ENCODE data around the gene GPATCH4.
"Not testable (repeated sequence)": the region's sequence is repeated elsewhere in the genome, so short reads cannot be mapped to it uniquely, and the experiment has no call there.

Gene GPATCH4

DNA sequence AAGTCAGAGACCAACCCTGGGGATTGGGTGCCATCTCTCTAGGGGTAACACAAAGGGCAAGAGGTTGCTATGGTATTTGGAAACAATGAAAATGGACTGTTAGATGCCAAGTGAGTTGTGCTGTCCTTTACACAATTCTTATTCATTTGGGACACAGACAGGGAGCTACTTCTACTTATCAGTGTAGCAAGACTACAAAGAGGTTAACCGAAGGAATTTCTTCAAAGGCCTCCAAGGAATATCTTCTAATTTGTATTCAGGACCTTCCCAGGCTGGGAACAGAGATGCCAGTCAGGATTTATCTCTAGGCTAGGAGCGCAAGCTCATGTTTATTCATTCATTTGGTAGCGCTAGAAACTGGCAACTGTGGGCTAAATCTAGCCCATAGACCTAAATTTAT, 7.1 kb downstream of the GPATCH4 start:
- DNase-seq, result no peak

DNA sequence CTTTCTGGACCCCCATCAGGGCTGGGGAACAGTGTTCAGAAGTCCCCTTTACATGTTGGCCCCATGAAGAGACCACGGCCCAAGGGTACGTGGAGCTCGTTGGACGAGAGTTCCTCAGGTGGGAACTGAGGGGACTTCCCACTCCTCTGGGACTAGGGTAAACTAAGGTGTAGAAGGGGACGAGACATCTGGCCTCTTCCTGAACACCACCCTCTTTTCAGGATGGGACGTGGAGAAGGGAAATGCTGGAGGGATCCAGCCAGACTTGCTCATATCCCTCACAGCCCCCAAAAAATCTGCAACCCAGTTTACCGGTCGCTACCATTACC, 7.7 kb downstream of the GPATCH4 start:
- no peak for DNase-seq

- no peak for DNase-seq
Measured at GRCh38 chr1:156592910-156593660, 8.2 kb downstream of the GPATCH4 start.

DNA sequence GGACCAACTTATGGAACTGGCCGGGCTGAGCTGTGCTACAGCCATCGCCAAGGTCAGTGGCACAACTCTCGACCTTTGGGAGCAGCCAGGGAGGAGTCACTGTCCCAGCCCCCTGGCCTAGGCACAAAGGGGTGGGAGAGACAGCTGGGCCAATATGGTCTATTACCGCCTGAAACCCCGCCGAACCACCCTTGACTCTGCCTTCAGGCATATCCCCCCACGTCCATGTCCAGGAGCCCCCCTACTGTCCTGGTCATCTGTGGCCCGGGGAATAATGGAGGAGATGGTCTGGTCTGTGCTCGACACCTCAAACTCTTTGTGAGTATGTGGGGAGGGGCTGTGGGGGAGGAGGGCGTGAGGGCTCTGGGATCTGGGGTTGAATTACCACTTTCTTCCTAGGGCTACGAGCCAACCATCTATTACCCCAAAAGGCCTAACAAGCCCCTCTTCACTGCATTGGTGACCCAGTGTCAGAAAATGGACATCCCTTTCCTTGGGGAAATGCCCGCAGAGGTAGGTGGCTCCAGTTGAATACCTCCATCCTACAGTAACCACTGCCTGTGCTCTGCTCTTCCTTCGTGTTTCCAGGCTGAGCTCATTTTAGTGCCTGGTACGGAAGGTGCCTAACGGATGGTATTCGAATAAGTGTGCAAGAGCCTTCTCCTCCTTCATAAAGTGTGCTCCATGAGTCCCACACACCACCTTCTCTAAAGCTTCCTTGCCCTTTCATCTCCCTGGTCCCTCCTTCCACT, 8.9 kb downstream of the GPATCH4 start:
- DNase-seq, result no peak

DNA sequence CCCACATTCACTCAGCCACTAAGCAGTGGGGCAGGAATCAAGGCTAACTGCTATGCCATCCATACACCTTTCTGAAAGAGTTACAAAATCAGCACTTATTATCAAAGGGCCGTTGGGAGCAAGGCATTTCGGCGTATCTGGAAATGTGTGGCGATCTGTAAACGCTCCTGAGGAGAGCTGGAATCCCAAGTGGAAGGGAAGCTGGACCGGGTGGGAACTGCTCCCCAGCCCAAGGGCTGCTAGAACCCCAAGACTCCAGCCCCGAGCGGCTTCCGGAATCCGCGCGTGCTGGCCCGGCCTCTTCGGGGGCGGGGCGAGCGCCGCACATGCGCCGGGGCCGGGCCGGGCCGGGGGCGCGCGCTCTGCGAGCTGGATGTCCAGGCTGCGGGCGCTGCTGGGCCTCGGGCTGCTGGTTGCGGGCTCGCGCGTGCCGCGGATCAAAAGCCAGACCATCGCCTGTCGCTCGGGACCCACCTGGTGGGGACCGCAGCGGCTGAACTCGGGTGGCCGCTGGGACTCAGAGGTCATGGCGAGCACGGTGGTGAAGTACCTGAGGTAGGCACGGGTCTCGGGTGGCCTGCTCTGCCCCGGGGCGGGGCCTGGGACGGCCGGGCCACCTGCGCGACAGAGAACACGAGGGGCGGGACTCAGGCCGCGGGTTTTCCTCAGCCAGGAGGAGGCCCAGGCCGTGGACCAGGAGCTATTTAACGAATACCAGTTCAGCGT, 9.7 kb downstream of the GPATCH4 start, which contains the start of gene NAXE:
NAXE (plus strand) TSS at position 345 of the 726 bp plus-strand sequence; CDS start at position 374, 29 bp downstream.
- DNase-seq, result peak; percentile 75

DNA sequence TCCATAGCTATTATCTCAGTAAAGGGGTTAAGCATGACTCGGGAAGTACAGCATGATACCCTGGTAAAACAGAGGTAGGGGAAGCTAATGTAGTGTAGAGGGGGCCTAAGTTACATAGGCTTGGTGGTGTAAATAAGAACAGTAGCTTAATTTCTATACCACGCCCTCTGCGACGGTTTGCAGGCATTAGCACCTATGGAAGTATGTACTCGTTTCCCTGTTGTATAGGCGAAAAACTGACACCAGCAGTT, 10.2 kb downstream of the GPATCH4 start:
- no peak for DNase-seq

DNA sequence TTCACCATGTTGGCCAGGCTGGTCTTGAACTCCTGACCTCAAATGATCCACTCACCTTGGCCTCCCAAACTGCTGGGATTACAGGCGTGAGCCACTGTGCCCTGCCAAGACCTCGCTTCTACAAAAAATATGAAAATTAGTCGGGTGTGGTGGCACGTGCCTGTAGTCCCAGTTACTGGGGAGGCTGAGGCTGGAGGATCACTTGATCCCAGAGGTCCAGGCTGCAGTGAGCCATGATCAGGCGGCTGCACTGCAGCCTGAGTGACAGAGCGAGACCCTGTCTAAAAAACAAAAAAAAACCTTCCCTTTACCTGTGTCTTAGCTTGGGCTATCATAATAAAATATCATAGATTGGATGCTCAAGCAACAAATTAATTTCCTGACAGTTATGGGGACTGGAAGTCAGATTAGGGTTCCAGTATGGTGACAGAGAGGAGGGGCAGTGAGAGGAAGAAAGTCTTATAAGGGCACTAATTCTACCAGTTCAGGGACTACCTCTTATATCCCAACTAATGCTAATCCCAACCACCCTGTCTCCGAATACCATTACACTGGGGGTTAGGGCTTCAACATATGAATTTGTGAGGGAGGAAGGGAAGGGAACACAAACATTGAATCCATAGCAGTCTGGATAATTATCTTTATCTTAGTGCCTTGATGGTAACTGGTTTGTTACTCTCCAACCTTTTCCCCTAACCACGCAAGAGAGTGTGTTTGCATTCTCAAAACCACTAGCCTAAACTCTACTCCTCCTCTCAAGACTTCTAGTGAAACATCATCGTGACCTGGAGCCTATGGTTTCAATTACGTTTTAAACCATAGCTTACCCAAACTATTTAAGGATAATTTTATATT, 10.7 kb downstream of the GPATCH4 start:
- no peak for DNase-seq

DNA sequence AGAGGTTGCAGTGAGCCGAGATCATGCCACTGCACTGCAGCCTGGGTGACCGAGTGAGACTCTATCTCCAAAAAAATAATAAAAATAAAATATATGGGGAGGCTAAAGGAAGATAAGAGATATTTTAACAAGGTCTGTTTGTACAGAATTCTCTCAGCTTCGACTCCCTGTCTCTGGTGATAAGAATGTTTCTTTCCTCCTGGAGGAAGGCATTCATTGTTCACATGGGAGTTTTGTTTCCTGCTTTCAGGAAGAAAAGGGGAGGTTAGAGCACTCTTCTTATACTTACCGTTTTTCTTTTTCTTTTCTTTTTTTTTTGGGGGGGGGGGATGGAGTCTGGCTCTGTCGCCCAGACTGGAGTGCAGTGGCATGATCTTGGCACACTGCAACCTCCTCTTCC, 11.7 kb downstream of the GPATCH4 start:
- no peak for DNase-seq

GRCh38 chr1:156587927-156588326, 13.4 kb downstream of the GPATCH4 start:
- DNase-seq, result not testable (repeated sequence)

DNA sequence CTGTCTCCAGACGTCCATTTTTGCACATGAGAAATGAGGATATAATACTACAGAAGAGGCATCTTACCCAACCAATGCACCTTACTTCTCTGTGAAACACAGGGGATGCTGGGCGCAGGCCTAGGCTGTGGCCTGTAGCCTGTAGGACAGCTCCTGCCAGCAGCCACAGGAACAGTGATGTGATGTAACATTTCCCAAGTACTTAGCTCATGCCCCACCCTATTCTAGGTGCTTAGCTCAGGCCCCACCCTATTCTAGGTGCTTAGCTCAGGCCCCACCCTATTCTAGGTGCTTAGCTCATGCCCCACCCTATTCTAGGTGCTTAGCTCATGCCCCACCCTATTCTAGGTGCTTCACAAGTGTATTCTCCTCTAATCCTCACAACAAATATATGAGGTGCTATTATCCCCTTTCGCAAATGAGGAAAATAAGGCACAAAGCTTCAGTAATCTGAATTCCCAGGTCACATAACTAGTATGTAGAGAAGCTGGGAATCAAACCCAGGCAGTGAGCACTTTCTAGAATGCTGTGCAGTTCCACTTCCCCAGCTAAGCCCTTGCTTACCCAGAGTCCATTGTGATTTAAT, 14.3 kb downstream of the GPATCH4 start:
- no peak for DNase-seq

DNA sequence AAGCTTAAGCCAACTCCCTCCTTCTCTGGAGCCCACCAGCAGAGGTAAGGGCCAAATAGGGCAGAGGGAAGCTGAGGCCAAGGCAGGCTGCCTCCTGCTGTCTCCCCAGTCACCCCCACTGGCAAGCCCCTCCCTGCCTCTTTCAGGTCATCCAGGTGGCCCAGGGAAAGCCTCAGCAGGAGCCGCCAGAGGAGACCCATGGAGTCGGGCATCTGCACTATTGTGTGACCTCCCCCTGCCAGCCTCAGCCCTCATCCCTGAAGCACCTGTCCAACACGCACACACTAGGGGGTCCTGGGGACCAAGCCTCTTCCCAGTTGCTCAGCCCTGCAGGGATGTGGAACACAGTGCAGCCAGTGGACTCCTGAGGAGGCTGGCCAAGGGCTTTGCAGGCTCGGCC, 15.0 kb downstream of the GPATCH4 start:
- DNase-seq, result no peak

DNA sequence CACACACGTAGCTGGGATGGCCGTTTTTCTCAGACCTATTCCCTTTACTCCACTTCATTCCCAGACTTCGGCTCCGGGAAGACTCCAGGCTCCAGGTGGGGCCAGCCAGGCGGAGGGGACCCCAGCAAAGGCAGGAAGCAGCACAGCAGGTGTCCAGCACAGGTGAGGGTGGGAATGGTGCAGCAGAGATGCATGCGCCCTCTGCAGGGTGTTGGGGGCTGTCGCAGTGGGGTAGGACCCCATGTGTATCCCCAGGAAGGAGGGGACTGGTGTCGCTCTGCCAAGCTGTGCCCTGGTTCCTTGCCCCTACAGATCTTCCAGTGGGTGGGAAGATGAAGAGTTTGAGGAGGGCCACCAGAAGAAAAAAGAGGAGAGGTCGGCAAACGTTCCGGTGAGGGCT, 16.5 kb downstream of the GPATCH4 start:
- peak; percentile 20 for DNase-seq

GRCh38 chr1:156583821-156584622, 17.3 kb downstream of the GPATCH4 start:
- peak; percentile 72 for DNase-seq

- DNase-seq, result no peak
Measured at GRCh38 chr1:156582388-156583017, 18.8 kb downstream of the GPATCH4 start.

- DNase-seq, result no peak
Measured at GRCh38 chr1:156581661-156582387, 19.5 kb downstream of the GPATCH4 start.

- no peak for DNase-seq
Measured at GRCh38 chr1:156579472-156579871, 21.8 kb downstream of the GPATCH4 start, which contains the start of gene TTC24. Gene TTC24, plus strand, starts transcription at chr1:156579723. Its CDS starts 1,642 bp downstream, at chr1:156581365.

DNA sequence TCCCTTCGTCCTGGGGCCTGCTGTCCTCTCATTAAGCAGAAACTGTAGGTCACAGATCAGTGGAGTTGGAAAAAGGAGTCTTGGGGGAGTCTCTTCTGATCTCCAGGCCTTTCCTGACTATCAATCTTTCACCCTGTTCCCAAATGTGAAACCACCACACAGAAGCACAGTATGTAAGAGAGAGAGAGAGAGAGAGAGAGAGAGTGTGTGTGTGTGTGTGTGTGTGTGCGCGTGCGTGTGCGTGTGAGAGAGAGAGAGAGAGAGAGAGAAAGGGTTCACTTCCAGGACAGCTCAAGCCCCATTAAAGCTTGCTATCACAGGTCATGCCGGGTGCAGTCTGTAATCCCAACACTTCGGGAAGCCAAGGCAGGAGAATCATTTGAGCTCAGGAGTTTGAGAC, 23.2 kb downstream of the GPATCH4 start:
- DNase-seq, result no peak

DNA sequence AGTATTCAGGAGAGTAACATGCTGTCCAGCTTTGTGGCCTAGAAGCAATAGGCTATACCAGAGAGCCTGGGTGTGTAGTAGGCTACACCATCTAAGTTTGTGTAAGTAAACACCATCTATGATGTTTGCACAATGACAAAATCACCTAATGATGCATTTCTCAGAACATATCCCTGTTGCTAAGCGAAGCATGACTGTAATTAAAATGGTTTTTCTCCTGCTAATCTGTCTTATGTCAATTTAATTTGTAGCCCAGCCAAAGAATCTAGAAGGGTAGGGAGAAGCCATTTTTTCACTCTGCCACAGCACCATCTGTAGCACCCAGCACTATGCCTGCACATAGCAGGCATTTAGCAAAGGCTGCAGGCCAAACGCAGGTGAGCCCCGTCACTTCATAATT, 23.7 kb downstream of the GPATCH4 start:
- DNase-seq, result no peak

DNA sequence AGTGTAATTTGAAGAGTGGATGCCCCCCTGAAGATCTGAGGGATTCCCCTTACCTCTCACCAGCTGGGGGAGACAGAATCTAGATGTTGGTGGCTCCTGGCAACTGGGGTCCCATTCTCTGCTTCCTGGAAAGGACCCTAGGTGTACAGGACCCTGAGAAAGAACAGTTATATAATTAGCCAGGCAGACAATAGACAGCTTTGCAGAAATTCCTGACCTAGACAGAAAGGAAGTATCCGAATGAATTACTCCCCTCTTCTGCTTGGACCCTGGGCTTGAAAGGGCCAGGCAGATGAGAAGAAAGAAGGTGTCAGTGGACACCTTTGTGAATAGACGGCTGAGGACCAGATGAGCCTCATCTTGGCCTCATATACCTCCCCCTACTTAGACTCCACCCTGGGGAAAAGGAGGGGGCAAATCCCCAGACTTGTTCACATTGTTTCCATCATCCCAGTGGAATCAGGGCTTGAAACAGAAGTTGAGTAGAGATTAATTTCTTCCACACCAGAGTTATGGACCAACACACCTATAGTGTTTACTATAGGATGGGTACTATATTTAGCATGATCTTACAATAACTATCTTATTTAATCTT, 27.1 kb downstream of the GPATCH4 start:
- no peak for DNase-seq

DNA sequence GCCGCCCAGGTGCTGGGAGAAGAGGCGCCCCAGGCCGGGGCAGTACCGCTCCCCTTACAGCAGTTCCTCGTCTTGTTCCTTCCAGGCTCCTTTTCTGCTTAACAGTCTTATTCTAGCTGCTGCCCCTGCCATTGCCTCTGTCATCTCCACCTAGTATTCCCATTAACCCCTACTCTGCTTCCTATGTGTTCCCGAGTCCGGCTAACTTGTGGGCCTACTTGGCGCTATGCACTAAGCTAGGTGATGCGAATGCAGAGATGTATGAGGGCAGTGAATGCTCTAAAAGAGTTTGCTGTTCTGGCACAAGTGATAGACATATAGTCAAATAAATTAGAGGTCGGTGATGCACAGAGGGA, 28.6 kb downstream of the GPATCH4 start:
- no peak for DNase-seq

Measured in NCI-H1105 (cell line).